Skin epidermis (tissue), 12 donors: ENCODE results near the gene GSTM1.

Experiments
- H3K27ac ChIP-seq, 21 experiments: fragments of 200-600 bp; sonication (generic) in 11 of 21; one replicate each; pipeline ENCODE4 v1.5.0; 2020; ENCODE audit warnings: mild to moderate bottlenecking in 3 of 21, inconsistent platforms in 2 of 21, moderate library complexity in 2 of 21
- H3K4me3 ChIP-seq, 7 experiments: fragments of 200-600 bp; sonication (generic) in 2 of 7; one replicate each; pipeline ENCODE4 v1.5.0; 2020; ENCODE audit warnings: inconsistent platforms in 2 of 7, mild to moderate bottlenecking in 2 of 7, moderate library complexity in 1 of 7

The GSTM1 gene

DNA sequence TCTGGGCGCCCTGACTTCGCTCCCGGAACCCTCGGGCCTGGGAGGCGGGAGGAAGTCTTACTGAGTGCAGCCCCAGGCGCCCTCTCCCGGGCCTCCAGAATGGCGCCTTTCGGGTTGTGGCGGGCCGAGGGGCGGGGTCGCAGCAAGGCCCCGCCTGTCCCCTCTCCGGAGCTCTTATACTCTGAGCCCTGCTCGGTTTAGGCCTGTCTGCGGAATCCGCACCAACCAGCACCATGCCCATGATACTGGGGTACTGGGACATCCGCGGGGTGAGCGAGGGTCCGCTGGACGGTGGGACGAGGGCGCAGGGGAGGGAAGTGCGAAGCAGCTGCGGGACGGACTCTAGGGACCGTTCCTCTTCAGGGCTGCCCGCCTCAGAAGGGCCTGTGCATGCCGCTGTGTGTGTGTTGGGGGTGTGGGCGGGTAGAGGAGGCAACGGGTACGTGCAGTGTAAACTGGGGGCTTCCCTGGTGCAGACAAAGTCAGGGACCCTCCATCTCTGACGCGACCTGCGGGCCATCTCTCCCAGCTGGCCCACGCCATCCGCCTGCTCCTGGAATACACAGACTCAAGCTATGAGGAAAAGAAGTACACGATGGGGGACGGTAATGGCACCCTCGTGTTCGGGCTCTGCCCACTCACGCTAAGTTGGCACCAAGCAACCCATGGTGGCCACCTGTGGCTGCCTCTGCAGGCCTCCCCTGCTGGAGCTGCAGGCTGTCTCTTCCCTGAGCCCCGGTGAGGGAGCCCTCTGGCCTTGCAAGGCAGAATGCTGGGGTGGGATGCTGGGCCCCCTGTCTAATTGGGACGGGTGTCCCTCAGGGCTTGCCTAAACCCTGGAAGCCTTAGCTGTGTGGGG is at the start of gene GSTM1:
Gene GSTM1 (plus strand): TSS at position 177 of the 859 bp plus-strand sequence. CDS start 57 bp downstream, at position 234.
- Histone ChIP-seq H3K27ac (peak within 1 kb of the TSS in 5 of 21 experiments; percentile 43 to 83 (median 57)), H3K4me3 (peak within 1 kb of the TSS in 3 of 7 experiments; percentile 35 to 42 (median 37))

DNA sequence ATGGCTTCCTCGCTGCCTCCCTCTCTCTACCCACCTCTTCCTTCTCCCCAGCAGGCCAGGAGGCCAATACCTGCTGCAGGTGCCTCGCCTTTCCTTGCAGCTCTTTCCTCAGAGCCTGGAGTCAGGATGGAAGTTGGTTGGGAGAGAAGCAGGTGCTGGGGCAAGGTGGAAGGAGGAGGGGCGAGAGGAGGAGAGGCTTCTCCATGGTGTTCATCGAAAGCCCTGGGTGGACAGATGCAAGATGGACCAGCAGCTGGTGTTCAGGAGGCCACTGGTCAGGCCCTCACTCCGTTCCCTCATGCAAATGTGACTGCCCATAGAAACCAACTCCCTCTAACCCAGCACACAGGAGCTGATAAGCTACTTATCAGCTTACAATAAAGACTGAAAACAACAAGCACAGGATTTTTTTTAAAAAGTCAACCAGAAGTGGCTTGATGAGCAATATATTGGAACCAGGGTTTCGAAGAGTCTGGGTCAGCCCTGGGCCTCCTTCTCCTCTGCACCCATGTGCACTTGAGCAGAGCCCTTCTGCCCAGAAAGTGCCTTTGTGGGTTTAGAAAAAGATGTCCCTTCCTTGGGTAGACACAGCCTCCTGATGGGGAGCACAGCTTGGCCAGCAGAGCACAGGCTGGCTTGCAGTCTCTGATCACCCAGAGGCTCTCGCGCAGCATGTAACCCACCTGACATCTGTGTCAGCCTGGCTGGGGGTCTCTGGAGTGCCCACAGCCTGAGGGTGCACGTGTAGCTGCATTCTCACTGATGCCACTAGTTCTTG is 48.4 kb upstream of the GSTM1 start:
- H3K27ac ChIP-seq = no peak overlapping the region
- no peak overlapping the region for H3K4me3 ChIP-seq

DNA sequence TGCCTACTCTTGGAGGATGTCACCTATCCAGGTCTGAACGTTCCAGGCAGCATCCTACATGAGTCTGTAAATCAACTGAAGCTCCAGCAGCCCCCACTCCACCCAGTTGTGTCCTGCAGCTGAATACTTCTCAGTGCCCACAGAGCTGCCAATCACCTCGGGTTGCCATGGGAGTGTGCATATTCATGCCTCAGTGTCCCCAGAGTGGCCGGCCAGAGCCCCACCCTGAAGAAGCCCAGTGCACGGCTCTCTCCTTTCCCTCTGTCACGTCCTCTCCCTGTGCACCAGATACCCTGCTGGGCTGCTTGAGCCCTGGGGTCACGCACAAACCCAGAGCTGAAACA is 47.8 kb upstream of the GSTM1 start:
- H3K27ac ChIP-seq = no peak overlapping the region
- no peak overlapping the region for H3K4me3 ChIP-seq

DNA sequence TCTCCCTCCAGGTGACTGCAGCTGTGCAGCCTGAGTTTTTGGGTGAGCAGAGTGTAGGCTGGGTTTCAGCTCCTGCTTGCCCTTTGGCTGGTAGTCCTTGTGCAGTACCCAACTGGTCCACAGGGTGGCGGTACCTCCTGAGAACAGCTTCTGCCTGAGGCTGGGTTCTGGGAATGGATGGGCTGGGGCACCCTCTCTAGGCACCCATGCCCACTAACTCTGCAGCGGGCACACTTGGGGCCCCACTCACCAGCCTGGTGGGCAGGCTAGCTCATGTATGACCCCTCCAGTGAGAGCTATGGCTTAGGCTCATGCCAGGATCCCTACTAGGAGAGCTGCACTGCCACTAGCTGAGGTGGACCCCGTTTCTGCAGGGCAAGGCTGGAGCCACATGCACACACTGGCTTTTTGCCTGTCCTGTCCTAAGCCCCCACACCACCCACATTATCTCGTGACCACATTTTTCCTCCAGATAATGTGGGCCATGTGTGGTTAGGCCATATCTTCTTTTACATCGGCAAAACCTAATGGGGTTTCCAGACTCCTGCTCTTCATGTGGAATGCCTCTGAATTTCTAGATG is 47.2 kb upstream of the GSTM1 start:
- no peak overlapping the region for H3K4me3 ChIP-seq
- H3K27ac ChIP-seq = no peak overlapping the region

DNA sequence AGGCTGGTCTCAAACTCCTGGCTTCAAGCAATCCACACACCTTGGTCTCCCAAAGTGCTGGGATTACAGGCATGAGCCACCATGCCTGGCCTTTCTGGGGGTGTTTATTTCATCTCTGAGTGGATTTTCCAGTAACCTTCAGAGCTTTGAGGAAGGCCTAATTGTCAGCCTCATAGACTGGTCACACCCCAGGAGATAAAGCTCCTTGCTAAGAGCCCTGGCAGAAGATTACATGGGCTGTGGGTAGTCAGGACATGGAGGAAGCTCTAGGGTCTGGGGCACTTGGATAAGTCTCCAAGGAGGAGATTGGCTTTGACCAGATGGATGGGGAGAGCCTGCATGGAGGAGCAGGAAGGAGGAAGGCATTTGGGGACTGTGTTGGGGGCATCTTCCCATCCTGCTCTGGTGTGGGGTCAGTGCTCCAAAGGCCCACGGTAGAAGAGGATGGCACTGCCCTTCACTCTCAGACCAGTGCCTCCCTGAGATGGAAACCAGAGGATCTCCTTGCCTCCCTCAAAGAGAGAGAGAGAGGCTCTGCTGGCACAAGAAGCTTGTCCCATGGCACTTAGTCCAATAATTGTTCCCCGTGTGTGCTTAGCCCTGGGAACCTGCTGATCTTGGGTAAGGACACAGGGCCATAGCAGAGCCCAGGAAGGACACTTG is 46.4 kb upstream of the GSTM1 start:
- no peak overlapping the region for H3K27ac ChIP-seq
- no peak overlapping the region for H3K4me3 ChIP-seq

DNA sequence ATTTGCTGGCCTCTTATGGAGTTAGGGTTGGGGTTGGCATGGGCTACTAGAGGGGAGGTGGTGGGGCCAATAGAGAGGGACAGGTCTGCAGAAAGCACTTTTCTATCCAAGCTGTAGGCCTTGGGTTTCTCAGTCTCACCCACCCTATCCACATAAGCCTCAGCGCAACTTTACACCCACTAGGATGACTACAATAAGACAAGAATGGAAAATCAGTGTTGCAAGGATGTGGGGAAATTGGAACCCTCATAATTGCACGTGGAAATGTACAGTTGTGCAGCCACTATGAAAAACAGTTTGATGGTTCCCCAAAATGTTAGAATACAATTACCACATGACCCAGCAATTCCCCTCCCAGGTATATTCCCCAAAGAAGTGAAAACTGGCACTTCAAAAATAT is 45.8 kb upstream of the GSTM1 start:
- no peak overlapping the region for H3K27ac ChIP-seq
- no peak overlapping the region for H3K4me3 ChIP-seq

DNA sequence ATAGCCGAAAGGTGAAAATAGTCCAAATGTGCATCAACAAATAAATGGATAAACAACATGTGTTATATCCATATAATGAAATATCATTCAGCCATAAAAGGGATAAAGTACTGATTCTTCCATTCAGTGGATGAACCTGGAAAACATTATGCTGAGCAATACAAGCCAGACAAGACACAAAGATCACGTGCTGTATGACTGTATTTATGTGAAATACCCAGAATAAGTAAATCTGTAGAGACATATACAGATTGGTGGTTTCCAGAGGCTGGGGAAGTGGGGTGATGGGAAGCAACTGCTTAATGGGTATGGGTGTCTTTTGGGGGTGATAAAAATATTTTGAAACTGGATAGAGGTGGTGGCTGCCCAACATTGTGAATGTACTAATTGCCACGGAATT is 45.0 kb upstream of the GSTM1 start:
- H3K27ac ChIP-seq = no peak overlapping the region
- H3K4me3 ChIP-seq = no peak overlapping the region

DNA sequence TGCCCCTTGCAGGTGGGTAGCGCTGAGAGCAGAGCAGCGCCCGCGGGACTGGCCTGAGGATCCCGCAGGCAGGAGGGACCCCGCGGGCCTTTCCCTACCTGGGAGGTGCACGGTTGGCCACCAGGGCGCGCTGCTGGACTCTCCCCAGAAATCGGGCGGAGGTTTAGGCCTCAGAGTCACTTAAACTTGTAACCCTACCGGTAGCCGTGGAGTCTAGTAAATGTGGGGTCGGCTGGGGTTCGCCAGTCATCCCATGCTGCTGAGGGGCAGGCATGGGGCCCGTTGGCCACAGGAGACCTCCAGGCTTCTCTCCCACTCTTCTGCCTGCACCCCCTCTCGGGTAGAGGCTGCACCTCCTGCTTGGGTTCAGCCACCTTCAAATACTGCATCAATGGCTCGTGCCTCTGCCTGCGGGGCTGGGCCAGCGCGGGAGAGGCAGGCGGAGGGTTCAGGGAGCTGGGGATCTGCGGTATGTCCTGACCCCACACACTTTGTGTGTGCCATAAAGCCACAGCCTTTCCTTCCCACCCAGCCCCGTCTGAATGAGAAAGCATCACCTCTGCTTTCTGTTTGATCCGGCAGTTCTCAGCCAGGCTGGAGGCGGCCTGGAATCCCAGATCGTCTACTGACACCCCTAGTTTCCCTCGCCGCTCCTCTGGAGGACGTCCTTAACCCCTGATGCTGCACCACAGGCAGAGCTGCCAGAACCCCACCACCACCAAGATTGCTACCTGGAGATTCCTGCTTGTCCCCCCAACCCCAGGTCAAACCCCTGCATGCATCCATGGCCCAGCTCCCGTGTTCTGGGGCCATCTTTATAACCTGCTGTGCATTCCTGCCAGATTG is 44.0 kb upstream of the GSTM1 start:
- H3K27ac ChIP-seq = peak overlapping the region in 1 of 21 experiments; percentile 44
- no peak overlapping the region for H3K4me3 ChIP-seq

DNA sequence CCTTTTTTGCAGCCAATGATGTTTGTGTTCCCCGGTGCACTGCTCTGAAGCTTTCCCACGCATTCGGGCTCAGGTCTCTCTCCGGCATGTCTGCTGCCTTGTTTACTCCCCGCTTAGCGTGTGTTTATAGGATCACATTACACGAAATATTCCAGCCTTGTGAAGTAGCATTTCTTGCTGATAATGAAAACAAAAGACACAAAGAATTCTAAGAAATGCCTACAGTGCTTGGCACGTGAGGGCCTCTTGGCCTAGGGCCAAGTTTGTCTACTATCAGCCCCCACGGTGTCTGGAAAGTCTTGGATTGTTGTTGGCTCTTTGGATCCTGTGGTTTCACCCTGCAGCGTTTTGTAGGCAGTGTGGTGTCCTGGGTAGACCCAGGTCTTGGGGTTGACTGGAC is 42.9 kb upstream of the GSTM1 start:
- Histone ChIP-seq H3K4me3 (no peak overlapping the region), H3K27ac (no peak overlapping the region)

DNA sequence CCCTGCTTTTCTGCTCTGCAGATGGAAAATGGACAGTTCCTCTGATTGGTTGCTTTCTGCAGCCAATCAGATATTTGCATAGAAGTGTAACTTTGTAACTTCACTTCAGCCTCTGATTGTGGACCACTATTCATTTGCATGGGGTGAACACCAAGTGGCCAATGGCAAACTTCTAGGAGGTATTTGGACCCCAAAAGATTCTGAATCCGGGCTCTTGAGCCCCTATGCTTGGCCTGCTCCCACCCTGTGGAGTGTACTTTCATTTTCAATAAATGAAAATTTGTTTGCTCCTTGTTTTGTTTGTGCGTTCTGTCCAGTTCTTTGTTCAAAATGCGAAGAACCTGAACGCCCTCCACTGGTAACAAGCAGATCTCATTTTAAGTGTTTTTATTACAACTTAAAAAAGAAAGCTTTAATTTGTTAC is 38.1 kb upstream of the GSTM1 start:
- H3K27ac ChIP-seq = peak overlapping the region in 1 of 21 experiments; percentile 36
- H3K4me3 ChIP-seq = peak overlapping the region in 2 of 7 experiments; percentile 8 to 11

DNA sequence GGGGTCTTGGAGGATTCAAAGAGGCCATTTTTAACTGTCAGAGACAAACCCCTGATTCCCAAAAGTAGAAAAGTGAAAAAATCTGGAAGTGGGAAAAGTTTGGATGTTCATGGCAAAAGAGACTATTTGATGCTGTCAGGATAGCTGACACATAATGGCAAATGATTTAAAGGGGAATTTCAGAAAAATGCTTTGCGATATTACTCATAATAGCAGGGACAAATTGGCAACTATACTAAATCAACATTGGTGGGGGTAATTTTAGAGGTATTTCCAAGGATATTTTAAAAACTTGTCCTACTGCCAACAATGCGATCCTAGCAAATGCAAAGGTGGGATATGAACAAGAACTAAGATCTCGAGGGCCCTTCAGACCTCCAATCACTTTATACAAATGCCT is 37.0 kb upstream of the GSTM1 start:
- no peak overlapping the region for H3K27ac ChIP-seq
- no peak overlapping the region for H3K4me3 ChIP-seq

DNA sequence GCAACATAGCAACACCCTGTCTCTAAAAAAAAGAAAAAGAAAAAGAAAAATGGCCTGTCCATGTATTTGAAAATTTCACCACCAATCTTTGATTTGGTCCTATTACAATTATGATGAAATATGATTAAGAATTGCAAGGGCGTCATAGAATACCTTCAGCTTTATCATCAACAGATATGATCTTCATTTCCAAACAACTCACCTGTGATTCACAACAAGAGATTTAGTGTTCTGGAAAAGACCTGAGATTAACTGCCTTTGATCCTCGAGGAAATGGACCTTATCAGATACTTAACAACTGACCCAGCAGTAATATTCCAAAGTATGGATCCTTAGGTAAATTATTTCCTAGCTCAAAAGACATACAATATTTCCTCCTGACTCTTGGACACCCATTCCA is 35.2 kb upstream of the GSTM1 start:
- Histone ChIP-seq H3K4me3 (no peak overlapping the region), H3K27ac (no peak overlapping the region)

DNA sequence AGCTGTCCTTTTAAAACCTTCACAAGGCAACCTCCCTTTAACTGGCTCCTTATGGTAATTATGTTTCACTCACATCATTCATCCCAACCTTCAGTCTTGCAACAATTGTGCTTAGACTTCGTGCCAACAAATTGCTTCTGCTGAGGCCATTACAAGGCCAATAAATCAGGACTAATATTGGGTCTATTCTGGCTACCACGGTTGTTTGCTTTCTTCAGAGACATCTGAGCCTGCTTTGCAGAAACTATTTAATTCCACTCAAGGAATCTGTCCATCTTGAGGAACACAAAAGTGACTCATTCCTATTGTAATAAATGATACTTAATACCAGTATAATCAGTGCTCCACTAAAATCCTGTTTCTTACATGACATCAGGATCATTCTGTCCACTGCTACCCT is 34.3 kb upstream of the GSTM1 start:
- Histone ChIP-seq H3K27ac (no peak overlapping the region), H3K4me3 (no peak overlapping the region)

DNA sequence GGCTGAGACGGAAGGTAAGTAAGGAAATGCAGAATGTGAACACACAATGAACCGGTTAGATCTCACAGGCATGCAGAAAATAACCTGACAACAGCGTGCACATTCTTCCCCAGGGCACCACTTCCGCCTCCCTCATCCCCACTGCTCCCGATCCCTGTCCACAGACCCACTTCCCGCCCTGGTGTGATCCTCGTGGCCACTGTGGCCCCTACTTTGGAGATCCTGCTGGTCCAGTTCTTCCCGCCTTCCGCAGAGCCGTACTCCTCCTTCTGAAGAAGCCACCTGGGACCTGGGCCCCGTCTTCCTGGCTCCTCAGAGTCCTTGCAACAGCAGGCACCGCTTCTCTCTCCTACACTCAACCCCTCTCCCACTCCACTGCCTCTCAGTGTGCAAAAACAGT is 33.1 kb upstream of the GSTM1 start:
- Histone ChIP-seq H3K4me3 (no peak overlapping the region), H3K27ac (no peak overlapping the region)

DNA sequence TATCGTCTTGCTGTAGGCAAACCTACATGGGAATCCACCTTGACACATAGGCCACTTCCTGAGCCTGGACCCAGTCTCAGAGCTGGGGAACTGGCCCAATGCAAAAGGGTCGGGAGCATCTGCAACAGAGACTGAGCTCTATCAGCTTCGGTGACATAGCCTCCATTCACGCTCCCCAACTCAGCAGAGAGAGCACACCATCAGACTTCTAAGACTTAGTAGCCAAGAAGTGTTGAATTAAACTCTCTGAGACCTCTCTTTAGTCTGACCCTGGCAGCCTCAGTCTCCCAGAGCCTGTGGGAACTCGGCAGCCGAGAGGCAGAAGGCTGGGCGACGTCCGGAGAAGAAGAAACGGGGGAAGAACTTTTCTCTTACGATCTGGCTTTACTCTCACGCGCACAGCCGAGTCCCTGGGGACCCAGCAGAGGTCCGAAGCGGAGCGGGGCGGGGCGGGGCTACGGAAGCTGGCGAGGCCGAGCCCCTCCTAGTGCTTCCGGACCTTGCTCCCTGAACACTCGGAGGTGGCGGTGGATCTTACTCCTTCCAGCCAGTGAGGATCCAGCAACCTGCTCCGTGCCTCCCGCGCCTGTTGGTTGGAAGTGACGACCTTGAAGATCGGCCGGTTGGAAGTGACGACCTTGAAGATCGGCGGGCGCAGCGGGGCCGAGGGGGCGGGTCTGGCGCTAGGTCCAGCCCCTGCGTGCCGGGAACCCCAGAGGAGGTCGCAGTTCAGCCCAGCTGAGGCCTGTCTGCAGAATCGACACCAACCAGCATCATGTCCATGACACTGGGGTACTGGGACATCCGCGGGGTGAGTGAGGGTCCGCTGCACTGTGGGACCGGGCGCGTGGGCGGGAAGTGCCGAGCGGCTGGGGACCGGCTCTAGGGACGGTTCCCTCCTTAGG is 31.8 kb upstream of the GSTM1 start, which contains the start of gene GSTM4:
Gene GSTM4 (plus strand): TSS at position 485 of the 905 bp plus-strand sequence. CDS start 291 bp downstream, at position 776.
- Histone ChIP-seq H3K4me3 (peak within 1 kb of the TSS; percentile 40 to 81 (median 57)), H3K27ac (peak within 1 kb of the TSS in 20 of 21 experiments; percentile 29 to 86 (median 74))

DNA sequence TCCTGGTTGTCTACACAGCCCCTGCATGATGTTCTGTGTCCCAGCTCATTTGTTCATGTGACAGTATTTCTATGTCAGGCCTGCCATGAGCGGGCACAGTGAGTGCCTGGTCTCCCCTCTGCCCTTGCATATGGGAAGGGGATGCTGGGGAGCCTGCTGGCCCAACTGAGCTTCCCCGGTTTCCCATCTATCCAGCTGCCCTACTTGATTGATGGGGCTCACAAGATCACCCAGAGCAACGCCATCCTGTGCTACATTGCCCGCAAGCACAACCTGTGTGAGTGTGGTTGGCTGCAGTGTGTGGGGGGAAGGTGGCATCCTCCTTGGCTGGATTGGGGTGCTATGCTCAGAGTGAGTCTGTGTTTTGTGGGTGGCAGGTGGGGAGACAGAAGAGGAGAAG is 30.2 kb upstream of the GSTM1 start:
- Histone ChIP-seq H3K27ac (no peak overlapping the region), H3K4me3 (no peak overlapping the region)

DNA sequence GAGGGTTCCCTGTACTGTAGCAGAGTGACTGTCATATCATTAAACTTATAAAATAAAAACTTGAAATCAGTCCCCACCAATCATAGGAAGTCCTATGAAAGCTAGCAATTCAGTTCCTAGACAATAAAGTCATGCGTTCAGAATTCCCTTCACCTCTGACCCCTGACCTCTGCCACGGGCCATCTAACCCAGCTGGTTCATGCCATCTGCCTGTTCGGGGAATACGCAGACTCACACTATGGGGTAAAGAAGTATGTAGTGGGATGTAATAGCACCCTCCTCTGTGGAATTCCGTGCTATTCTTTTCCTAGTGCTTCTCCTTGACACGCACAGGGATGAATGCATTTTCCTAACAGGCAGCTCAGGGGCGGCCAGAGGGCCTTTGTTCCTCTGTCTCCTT is 29.6 kb upstream of the GSTM1 start:
- Histone ChIP-seq H3K27ac (no peak overlapping the region), H3K4me3 (no peak overlapping the region)

DNA sequence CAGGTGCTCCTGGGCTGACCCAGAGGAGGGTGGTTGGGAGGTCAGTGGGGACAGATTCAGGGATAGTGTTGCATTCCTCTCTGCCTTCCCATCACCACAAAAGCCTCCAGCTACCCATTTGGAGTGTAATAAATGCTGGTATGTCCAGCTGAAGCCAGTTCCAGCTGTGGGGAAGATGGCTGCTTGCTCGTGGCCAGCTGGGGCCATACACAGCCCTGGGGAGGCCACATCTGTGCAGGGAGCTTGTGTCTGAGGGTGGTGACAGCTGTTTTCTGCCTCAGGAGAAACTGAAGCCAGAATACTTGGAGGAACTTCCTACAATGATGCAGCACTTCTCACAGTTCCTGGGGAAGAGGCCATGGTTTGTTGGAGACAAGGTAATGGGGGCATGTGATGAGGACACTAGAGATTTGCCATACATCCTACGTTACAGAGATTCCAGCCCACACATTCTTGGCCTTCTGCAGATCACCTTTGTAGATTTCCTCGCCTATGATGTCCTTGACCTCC is 29.0 kb upstream of the GSTM1 start:
- Histone ChIP-seq H3K27ac (no peak overlapping the region), H3K4me3 (no peak overlapping the region)
